ENCODE results near the gene PRDM13.

- TF ChIP-seq EP300 (IDR thresholded peaks at IDR 0.05) (no peak), CTCF (IDR thresholded peaks at IDR 0.05) (no peak), POLR2A (IDR thresholded peaks at IDR 0.05; ENCODE audit: low read depth) (no peak)
Measured at GRCh38 chr6:99589907-99590493, 16.6 kb upstream of the PRDM13 start.
